Stimulated activated CD8-positive, alpha-beta memory T cell treated with anti-CD3 and anti-CD28 coated beads, Interleukin-2, amount 100 ng/mL, for 48 hours (primary cell): ENCODE measurements around the gene DOK5.

Experiments used
- DNase-seq, 2 donors: peaks; one replicate each; pipeline ENCODE4 v3.0.0-alpha.2; 2020; ENCODE audit warnings: low read depth in 2 of 2

Gene DOK5

GRCh38 chr20:54559890-54560289 lies 84.5 kb downstream of the DOK5 start:
- DNase-seq: no peak

- no peak for DNase-seq
Observed at GRCh38 chr20:54560357-54560756, 85.0 kb downstream of the DOK5 start.

GRCh38 chr20:54565255-54565654 lies 89.9 kb downstream of the DOK5 start:
- no peak for DNase-seq

GRCh38 chr20:54566031-54566688 lies 90.8 kb downstream of the DOK5 start:
- DNase-seq: no peak

GRCh38 chr20:54570561-54570960 lies 95.2 kb downstream of the DOK5 start:
- DNase-seq: no peak

- no peak for DNase-seq
Observed at GRCh38 chr20:54572665-54573435, 97.5 kb downstream of the DOK5 start.

- DNase-seq: no peak
Observed at GRCh38 chr20:54573838-54574237, 98.4 kb downstream of the DOK5 start.

- no peak for DNase-seq
Observed at GRCh38 chr20:54576518-54576917, 101.1 kb downstream of the DOK5 start.

- no peak for DNase-seq
Observed at GRCh38 chr20:54577637-54578036, 102.2 kb downstream of the DOK5 start.

GRCh38 chr20:54585217-54585616 lies 109.8 kb downstream of the DOK5 start:
- DNase-seq: no peak

GRCh38 chr20:54587408-54587807 lies 112.0 kb downstream of the DOK5 start:
- DNase-seq: no peak

- DNase-seq: no peak
Observed at GRCh38 chr20:54589402-54590030, 114.1 kb downstream of the DOK5 start.

GRCh38 chr20:54590856-54591255 lies 115.5 kb downstream of the DOK5 start:
- DNase-seq: no peak

- no peak for DNase-seq
Observed at GRCh38 chr20:54596651-54597050, 121.3 kb downstream of the DOK5 start.

GRCh38 chr20:54598352-54598751 lies 123.0 kb downstream of the DOK5 start:
- DNase-seq: no peak

- DNase-seq: no peak
Observed at GRCh38 chr20:54600634-54601033, 125.2 kb downstream of the DOK5 start.

- DNase-seq: no peak
Observed at GRCh38 chr20:54601831-54602515, 126.6 kb downstream of the DOK5 start.

GRCh38 chr20:54605319-54605718 lies 129.9 kb downstream of the DOK5 start:
- DNase-seq: no peak

- no peak for DNase-seq
Observed at GRCh38 chr20:54606380-54606779, 131.0 kb downstream of the DOK5 start.

- no peak for DNase-seq
Observed at GRCh38 chr20:54608039-54608745, 132.8 kb downstream of the DOK5 start.

GRCh38 chr20:54608943-54609342 lies 133.6 kb downstream of the DOK5 start:
- DNase-seq: no peak
